NCI-H1048 (cell line): ENCODE data around the gene ARID5A.

Experiments used
- DNase-seq: peaks from one replicate; lab custom pipeline; 2025; lab: John Stamatoyannopoulos, UW

The ARID5A gene

DNA sequence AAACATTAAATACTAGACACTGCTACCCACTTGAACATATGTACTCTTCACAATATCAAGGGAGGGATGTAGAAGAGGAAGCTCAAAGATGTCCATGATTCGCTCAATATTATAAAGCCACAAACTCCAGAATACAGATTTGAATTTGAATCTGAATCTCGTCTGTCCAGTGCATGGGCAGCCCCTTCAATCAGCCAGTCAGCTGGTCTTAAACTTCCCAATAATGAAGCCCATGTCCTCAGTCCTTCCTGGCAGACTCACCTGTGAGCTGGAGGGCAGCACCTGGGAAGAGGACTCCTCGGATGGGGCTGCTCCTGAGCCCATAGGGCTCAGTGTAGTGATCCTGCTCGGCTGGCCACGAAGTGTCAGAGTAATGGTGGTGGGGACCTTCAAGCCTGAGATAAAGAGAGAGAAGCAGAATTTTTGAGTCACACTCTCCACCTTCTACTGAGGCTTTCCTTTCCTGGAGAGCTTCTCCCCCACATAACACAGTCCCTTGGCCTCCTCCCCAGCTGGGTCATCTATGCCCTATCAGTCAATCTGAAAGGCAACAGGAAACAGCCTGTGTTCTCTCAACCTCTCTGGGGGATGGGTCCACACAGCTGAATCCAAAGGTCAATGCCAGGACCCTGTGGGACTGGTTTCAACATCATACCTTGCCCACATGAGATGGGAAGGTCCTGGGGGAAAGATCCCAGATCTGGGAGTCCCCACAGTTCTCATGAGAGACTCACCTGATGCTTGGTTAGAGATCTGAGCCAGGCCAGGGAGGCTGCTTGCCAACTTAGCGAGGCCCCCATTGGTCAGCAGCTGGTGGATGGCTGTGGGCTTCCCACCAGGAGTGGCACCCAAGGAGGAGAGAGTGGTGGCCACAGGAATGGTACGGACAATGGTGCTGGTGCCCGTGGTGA is 65.1 kb downstream of the ARID5A start:
- DNase-seq = no peak
